Measurements from ENCODE around the gene RGL1. TPM values are rescaled to one million over a fixed set of nuclear protein-coding genes. Genes with fewer than 3 reads are reported as not detected.

Gene RGL1
- total RNA-seq, 4 donors from 2014 or later: 12.1 to 13.8 (median 13.0) TPM

- peaks cover 0 to 23% (median 5%) of the 10 kb centered on the region in 4 donors for H3K4me1 ChIP-seq
- no peak for DNase-seq
- no peak for TF ChIP-seq POLR2A (IDR thresholded peaks at IDR 0.05)
- TF ChIP-seq POLR2AphosphoS5 (IDR thresholded peaks at IDR 0.05): no peak
- no peak for TF ChIP-seq EP300 (IDR thresholded peaks at IDR 0.05; ENCODE audit: low read depth)
- TF ChIP-seq CTCF (IDR thresholded peaks at IDR 0.05): no peak
- in situ Hi-C loops (cut with MboI; ENCODE audit: low pct_ligation_motif_present in 1 of 4, low pct_unique_long_range_greater_than_20kb in 1 of 4, low sequenced_read_pairs in 3 of 4) (no loop called here), intact Hi-C loops (cut with DNase I; ENCODE audit: low total_unique reads) (no loop called here)
- H3K9me3 ChIP-seq: no peaks in the 10 kb centered on the region
- WGBS, 2 donors (ENCODE audit: low coverage in 1 of 2): 76 to 82% methylated on average over 3 of the region's 3 CpGs
- H3K27ac ChIP-seq: no peak overlapping the region
- H3K4me3 ChIP-seq: no peak overlapping the region
- H3K36me3 ChIP-seq: no peaks in the 10 kb centered on the region
- no peaks in the 10 kb centered on the region for H3K27me3 ChIP-seq
These were observed 86.4 kb downstream of the RGL1 start for GRCh38 chr1:183891158-183891856.

- in situ Hi-C loops (cut with MboI; ENCODE audit: low pct_ligation_motif_present in 1 of 4, low pct_unique_long_range_greater_than_20kb in 1 of 4, low sequenced_read_pairs in 3 of 4): no loop called here
- H3K36me3 ChIP-seq: no peaks in the 10 kb centered on the region
- TF ChIP-seq CTCF (IDR thresholded peaks at IDR 0.05): no peak
- no peak for TF ChIP-seq EP300 (IDR thresholded peaks at IDR 0.05; ENCODE audit: low read depth)
- no peak for TF ChIP-seq POLR2AphosphoS5 (IDR thresholded peaks at IDR 0.05)
- TF ChIP-seq POLR2A (IDR thresholded peaks at IDR 0.05): no peak
- no peaks in the 10 kb centered on the region for H3K27me3 ChIP-seq
- H3K4me3 ChIP-seq: no peak overlapping the region
- intact Hi-C loops (cut with DNase I; ENCODE audit: low total_unique reads): no loop called here
- H3K4me1 ChIP-seq: peaks cover 0 to 21% (median 5%) of the 10 kb centered on the region in 4 donors
- peak overlapping the region in 1 of 4 donors; percentile 3 for H3K27ac ChIP-seq
- no peak for DNase-seq
- no peaks in the 10 kb centered on the region for H3K9me3 ChIP-seq
These were observed 87.5 kb downstream of the RGL1 start for GRCh38 chr1:183892351-183892793.

GRCh38 chr1:183893561-183894289, 88.8 kb downstream of the RGL1 start:
- no peaks in the 10 kb centered on the region for H3K36me3 ChIP-seq
- H3K4me1 ChIP-seq: peaks cover 0 to 7% (median 0%) of the 10 kb centered on the region in 4 donors
- H3K27me3 ChIP-seq: no peaks in the 10 kb centered on the region
- no peaks in the 10 kb centered on the region for H3K9me3 ChIP-seq
- H3K27ac ChIP-seq: no peak overlapping the region
- TF ChIP-seq POLR2AphosphoS5 (IDR thresholded peaks at IDR 0.05): no peak
- no peak for TF ChIP-seq EP300 (IDR thresholded peaks at IDR 0.05; ENCODE audit: low read depth)
- TF ChIP-seq CTCF (IDR thresholded peaks at IDR 0.05): no peak
- no peak for TF ChIP-seq POLR2A (IDR thresholded peaks at IDR 0.05)
- DNase-seq: no peak
- in situ Hi-C loops (cut with MboI; ENCODE audit: low pct_ligation_motif_present in 1 of 4, low pct_unique_long_range_greater_than_20kb in 1 of 4, low sequenced_read_pairs in 3 of 4) (no loop called here), intact Hi-C loops (cut with DNase I; ENCODE audit: low total_unique reads) (no loop called here)
- 88 to 100% methylated on average over 1 to 3 of the region's 3 CpGs for WGBS, 2 donors (ENCODE audit: low coverage in 1 of 2)
- H3K4me3 ChIP-seq: no peak overlapping the region

GRCh38 chr1:183894290-183894565, 89.3 kb downstream of the RGL1 start:
- Histone ChIP-seq H3K9me3 (no peaks in the 10 kb centered on the region), H3K4me3 (no peak overlapping the region), H3K27ac (no peak overlapping the region), H3K36me3 (no peaks in the 10 kb centered on the region), H3K4me1 (peaks cover 0 to 2% (median 0%) of the 10 kb centered on the region in 4 donors), H3K27me3 (no peaks in the 10 kb centered on the region)
- 90 to 92% methylated on average over 1 of the region's 1 CpG for WGBS, 2 donors (ENCODE audit: low coverage in 1 of 2)
- intact Hi-C loops (cut with DNase I; ENCODE audit: low total_unique reads) (no loop called here), in situ Hi-C loops (cut with MboI; ENCODE audit: low pct_ligation_motif_present in 1 of 4, low pct_unique_long_range_greater_than_20kb in 1 of 4, low sequenced_read_pairs in 3 of 4) (no loop called here)
- TF ChIP-seq CTCF (IDR thresholded peaks at IDR 0.05): no peak
- TF ChIP-seq POLR2AphosphoS5 (IDR thresholded peaks at IDR 0.05): no peak
- no peak for TF ChIP-seq EP300 (IDR thresholded peaks at IDR 0.05; ENCODE audit: low read depth)
- no peak for TF ChIP-seq POLR2A (IDR thresholded peaks at IDR 0.05)
- no peak for DNase-seq
